Muscle layer of duodenum (tissue), 2 donors: Measurements from ENCODE around the gene ELFN1.

Experiments
- H3K27ac ChIP-seq: one replicate; pipeline ENCODE4 v1.7.0; 2013; ENCODE audit warnings: mild to moderate bottlenecking, low read length
- H3K27me3 ChIP-seq: one replicate; pipeline ENCODE4 v1.7.0; 2013; ENCODE audit warnings: low read depth, mild to moderate bottlenecking, control low read depth, low read length
- H3K36me3 ChIP-seq, 2 donors: one replicate each; pipeline ENCODE4 v1.7.0; 2013; ENCODE audit warnings: low read length in 2 of 2, control low read depth in 1 of 2, mild to moderate bottlenecking in 1 of 2; ENCODE audit not compliant: insufficient read depth in 2 of 2, control insufficient read depth in 1 of 2
- H3K4me1 ChIP-seq, 2 donors: one replicate each; pipeline ENCODE4 v1.7.0; 2013; ENCODE audit warnings: low read length in 2 of 2, mild to moderate bottlenecking in 2 of 2, control low read depth in 1 of 2, moderate library complexity in 1 of 2; ENCODE audit not compliant: insufficient read depth in 2 of 2, control insufficient read depth in 1 of 2
- H3K4me3 ChIP-seq, 2 donors: one replicate each; pipeline ENCODE4 v1.7.0; 2013; ENCODE audit warnings: low read length in 2 of 2, low read depth in 1 of 2, mild to moderate bottlenecking in 1 of 2
- H3K9me3 ChIP-seq, 2 donors: one replicate each; pipeline ENCODE4 v1.7.0; 2013; ENCODE audit warnings: low read length in 2 of 2, control low read depth in 1 of 2, mild to moderate bottlenecking in 1 of 2; ENCODE audit not compliant: control insufficient read depth in 1 of 2
- donor health status: healthy.

ELFN1 gene

DNA sequence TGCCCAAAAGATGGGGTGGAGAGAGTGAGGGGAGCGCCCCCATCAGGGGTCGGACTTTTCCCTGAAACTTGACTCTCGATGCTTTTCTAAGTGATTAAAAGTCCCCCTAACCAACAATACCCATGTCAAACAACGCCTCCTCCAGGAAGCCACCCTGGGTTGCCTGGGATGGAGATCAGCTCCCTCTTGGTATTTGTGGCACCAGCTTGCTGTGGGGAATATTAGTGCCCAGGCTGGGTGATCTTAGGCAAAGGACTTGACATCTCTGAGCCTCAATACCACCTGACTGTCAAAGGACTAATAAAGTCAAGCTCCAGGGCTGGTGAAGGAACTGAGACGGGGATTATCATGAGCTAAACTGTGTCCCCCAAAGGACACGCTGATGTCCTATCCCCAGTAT lies 18.2 kb upstream of the ELFN1 start:
- H3K4me1 ChIP-seq = peaks cover 0 to 19% of the 10 kb centered on the region in 2 donors
- no peak overlapping the region for H3K27ac ChIP-seq
- peaks cover 11% of the 10 kb centered on the region for H3K27me3 ChIP-seq
- H3K9me3 ChIP-seq = no peaks in the 10 kb centered on the region
- H3K4me3 ChIP-seq = no peak overlapping the region
- no peaks in the 10 kb centered on the region for H3K36me3 ChIP-seq

DNA sequence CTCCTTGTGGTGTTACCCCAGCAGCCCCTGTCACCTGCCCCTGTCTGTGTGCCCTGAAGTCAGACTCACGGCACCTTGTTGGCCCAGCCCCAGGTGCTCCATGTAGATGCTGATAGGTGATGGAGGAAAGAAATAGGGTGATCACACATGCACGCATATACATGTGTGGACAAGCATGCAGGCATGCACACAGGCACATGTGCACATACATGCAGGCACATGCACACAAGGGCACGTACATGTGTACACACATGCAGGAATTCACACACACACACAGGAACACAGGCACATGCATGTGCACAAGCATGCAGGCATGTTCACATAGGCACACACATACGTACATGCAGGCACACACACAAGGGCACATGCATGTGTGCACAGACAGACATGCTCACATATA lies 16.6 kb upstream of the ELFN1 start:
- peaks cover 0 to 4% of the 10 kb centered on the region in 2 donors for H3K4me1 ChIP-seq
- no peaks in the 10 kb centered on the region for H3K36me3 ChIP-seq
- H3K27ac ChIP-seq = no peak overlapping the region
- H3K4me3 ChIP-seq = no peak overlapping the region
- H3K9me3 ChIP-seq = no peaks in the 10 kb centered on the region
- H3K27me3 ChIP-seq = peaks cover 11% of the 10 kb centered on the region

DNA sequence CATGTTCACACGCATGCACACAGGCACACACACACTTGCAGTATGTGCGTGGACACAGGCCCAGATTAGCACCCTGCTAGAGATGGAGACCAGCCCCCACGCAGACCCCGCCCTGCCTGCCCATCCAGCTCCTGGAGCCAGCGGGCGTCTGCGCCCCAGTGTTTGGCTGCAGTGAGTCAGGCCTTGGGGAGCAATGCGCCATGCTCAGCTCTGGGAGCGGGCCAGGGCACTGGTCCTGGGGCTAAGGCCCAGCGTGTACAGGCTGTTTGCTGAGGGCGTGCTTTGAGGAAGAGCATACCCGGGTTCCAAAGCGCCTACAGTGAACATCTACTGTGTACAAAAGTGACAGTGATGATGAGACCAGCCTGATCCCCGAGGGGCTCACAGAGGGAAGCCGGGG lies 16.0 kb upstream of the ELFN1 start:
- H3K27me3 ChIP-seq = peaks cover 11% of the 10 kb centered on the region
- no peak overlapping the region for H3K4me3 ChIP-seq
- H3K4me1 ChIP-seq = no peaks in the 10 kb centered on the region
- no peaks in the 10 kb centered on the region for H3K9me3 ChIP-seq
- no peak overlapping the region for H3K27ac ChIP-seq
- no peaks in the 10 kb centered on the region for H3K36me3 ChIP-seq

DNA sequence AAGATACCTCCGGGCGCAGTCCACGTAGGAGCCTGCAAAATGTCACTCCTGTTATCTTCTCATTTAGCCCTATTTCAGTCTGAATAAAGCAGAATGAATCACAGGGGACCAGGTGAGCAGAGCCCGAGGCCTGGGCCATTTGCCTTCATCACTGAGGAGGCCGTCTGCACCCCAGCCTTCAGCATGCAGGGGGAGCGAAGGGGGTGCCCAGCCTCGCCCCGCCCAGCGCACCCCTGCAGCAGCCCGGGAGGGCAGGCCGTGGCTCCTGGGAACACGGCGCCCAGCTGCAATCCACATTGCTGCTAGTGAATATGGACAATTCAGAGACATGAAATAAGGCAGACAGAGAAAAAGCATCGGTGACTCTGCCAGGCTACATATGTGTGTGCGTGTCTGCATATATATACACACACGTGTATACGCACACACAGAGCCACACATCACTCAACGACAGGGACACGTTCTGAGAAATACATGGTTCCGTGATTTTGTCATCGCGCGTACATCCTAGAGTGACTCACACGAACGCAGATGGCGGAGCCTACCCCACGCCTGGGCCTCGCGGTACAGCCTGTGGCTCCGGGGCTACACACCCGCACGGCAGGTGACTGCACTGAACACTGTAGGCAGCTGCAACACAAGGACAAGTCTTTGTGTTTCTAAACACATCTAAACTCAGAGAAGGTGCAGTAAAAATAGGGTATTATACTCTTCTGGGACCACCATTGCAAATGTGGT lies 15.2 kb upstream of the ELFN1 start:
- Histone ChIP-seq H3K36me3 (no peaks in the 10 kb centered on the region), H3K9me3 (no peaks in the 10 kb centered on the region), H3K27me3 (peaks cover 11% of the 10 kb centered on the region), H3K4me3 (no peak overlapping the region), H3K27ac (no peak overlapping the region), H3K4me1 (no peaks in the 10 kb centered on the region)

DNA sequence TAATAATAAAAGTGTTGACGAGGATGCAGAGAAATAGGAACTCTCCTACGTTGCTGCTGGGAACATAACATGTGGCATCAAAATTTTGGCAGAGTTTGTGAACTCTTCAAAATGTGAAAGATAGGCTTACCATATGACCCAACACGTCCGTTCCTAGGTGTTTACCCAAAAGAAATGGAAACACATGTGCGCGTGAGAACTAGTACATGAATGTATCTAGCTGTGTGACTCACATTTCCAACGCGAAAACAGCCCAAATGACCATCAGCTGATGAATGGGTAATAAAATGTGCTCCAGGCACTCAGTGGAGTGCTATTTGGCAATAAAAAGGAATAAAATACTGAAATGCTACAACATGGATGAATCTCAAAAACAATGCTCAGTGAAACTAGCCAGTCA lies 10.4 kb upstream of the ELFN1 start:
- H3K27me3 ChIP-seq = peaks cover 27% of the 10 kb centered on the region

DNA sequence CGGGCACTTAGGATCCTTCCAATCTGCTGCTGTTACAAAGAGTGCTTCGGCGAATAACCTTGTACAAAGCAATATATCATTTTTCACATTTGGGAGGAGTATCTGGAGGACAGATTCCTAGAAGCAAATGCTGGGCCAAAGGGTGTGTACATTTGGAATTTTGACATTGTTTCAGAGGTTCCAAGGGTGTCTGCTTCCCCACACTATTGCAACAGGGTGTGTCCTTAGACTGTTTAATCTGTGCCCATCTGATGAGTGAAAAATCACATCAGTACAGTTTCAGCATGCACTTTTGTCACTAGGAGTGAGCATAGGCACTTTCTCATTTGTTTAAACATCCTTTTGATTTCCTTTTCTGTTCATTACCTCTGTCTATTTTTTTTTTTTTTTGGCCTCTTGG lies 8.6 kb upstream of the ELFN1 start:
- H3K27me3 ChIP-seq = peaks cover 23% of the 10 kb centered on the region
- peaks cover 0 to 22% of the 10 kb centered on the region in 2 donors for H3K4me1 ChIP-seq
- no peak overlapping the region for H3K4me3 ChIP-seq
- H3K27ac ChIP-seq = no peak overlapping the region
- H3K36me3 ChIP-seq = no peaks in the 10 kb centered on the region
- H3K9me3 ChIP-seq = no peaks in the 10 kb centered on the region

More for the DNA sequence above, 10.4 kb upstream of the ELFN1 start:
- H3K4me1 ChIP-seq = peaks cover 0 to 8% of the 10 kb centered on the region in 2 donors
- no peak overlapping the region for H3K4me3 ChIP-seq
- H3K9me3 ChIP-seq = no peaks in the 10 kb centered on the region
- H3K36me3 ChIP-seq = no peaks in the 10 kb centered on the region
- no peak overlapping the region for H3K27ac ChIP-seq

DNA sequence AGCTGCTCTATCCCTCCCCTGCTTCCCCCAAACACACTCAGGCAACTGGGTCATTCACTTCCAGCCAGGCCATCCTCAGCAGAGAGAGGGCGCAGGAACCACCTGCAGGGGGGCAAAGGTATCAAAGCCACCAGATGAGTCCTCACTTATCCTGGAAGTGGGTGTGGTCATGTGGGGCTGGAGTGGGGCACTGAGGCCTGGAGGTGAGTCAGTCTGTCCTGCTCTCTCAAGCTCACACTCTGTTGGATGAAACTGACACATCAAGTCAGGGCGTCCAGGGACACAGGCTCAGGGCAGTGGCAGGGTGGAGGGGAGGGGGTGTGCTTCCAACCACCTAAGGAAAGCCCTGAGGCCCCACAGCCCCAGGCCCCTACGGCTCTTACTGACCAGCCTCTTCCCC lies 8.0 kb upstream of the ELFN1 start:
- no peak overlapping the region for H3K4me3 ChIP-seq
- H3K27me3 ChIP-seq = peaks cover 23% of the 10 kb centered on the region
- H3K9me3 ChIP-seq = no peaks in the 10 kb centered on the region
- no peak overlapping the region for H3K27ac ChIP-seq
- H3K36me3 ChIP-seq = no peaks in the 10 kb centered on the region
- H3K4me1 ChIP-seq = peaks cover 0 to 28% of the 10 kb centered on the region in 2 donors

- H3K4me1 ChIP-seq = peaks cover 0 to 34% of the 10 kb centered on the region in 2 donors
- peaks cover 23% of the 10 kb centered on the region for H3K27me3 ChIP-seq
- H3K9me3 ChIP-seq = no peaks in the 10 kb centered on the region
- H3K27ac ChIP-seq = no peak overlapping the region
- no peaks in the 10 kb centered on the region for H3K36me3 ChIP-seq
- no peak overlapping the region for H3K4me3 ChIP-seq
Measured at GRCh38 chr7:1662767-1663166, 7.3 kb upstream of the ELFN1 start.

DNA sequence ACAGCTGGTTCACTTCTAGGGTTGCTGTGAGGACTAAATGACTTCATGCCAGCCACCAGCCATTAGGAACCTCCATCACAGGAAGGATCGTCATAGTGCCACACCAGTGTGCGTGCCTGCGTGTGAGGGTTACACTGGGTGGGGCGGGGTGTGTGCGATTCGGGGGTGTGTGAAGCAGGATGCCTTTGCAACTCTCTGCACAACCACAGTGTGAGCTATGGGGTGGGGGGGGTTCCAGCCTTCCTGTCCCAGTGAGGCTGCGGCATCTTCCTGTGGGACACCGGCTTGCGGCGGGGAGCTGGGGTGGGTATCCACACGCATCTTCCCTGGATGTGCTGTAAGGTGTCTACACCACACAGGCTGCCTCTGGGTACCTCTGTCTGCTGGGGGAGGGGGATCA lies 6.9 kb upstream of the ELFN1 start:
- peaks cover 26% of the 10 kb centered on the region for H3K27me3 ChIP-seq
- no peak overlapping the region for H3K4me3 ChIP-seq
- H3K36me3 ChIP-seq = no peaks in the 10 kb centered on the region

DNA sequence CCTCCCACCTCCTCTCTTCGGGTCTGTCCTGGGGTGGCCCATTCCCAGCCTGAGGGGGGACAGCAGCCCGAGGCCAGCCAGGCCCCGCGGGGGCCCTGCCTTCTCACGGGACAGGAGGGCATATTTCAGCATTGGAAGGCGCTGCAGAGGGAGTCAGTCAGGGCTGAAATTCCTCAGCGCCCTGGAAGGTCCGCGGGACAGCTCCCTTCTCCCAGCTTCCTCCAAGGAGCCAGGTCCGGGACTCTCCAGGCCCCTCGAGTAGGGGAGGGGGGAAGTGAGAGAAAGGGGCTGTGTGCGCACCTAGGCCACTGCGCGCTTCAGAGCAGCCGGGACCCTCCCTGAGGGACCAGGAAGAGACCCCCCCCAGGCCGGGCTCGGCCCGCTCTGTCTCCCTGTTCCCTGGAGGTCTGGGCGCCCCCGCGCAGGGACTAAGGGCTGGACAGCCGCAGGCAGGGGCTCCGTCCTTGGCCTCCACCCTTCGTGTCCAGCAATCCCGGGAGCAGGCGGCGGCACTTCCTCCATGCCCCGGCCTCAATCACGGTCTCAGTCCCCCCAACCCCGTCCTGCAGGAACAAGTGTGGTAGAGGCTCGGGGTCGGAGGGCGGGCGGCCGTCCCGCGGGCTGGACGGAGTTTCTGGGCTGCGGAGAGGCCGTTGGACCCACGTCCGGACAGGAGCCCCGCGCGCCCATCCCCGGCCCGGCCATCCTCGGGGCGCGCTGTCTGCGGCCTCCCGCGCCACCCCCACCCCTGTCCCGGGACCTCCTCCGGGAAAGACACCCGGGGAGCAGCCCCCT lies 6.0 kb upstream of the ELFN1 start:
- Histone ChIP-seq H3K4me1 (peaks cover 0 to 39% of the 10 kb centered on the region in 2 donors), H3K9me3 (no peaks in the 10 kb centered on the region), H3K27ac (no peak overlapping the region), H3K27me3 (peaks cover 27% of the 10 kb centered on the region), H3K4me3 (peak overlapping the region in 1 of 2 donors; percentile 58), H3K36me3 (no peaks in the 10 kb centered on the region)

More for the DNA sequence above, 6.9 kb upstream of the ELFN1 start:
- peaks cover 0 to 38% of the 10 kb centered on the region in 2 donors for H3K4me1 ChIP-seq
- no peaks in the 10 kb centered on the region for H3K9me3 ChIP-seq
- no peak overlapping the region for H3K27ac ChIP-seq

- Histone ChIP-seq H3K4me3 (peak overlapping the region in 1 of 2 donors; percentile 58), H3K9me3 (no peaks in the 10 kb centered on the region), H3K36me3 (no peaks in the 10 kb centered on the region), H3K27ac (no peak overlapping the region), H3K27me3 (peaks cover 27% of the 10 kb centered on the region), H3K4me1 (peaks cover 0 to 44% of the 10 kb centered on the region in 2 donors)
Measured at GRCh38 chr7:1664711-1665548, 5.1 kb upstream of the ELFN1 start.
